Loucy (cell line): ENCODE data around the gene FLRT2.
A peak's percentile ranks its signal among the peaks of the same experiment; 100 is the strongest.

Experiments used
- H2AFZ ChIP-seq: fragments of 200-600 bp; sonication (generic); 2 replicates; pipeline ENCODE4 v1.6.0; 2016; ENCODE audit warnings: antibody characterized with exemption, mild to moderate bottlenecking, low read length, moderate library complexity
- H3F3A ChIP-seq: fragments of 200-600 bp; 2 replicates; pipeline ENCODE4 v1.6.0; 2016; ENCODE audit warnings: antibody characterized with exemption, low read depth, mild to moderate bottlenecking
- H3K27me3 ChIP-seq: fragments of 200-600 bp; sonication (generic); 2 replicates; pipeline ENCODE4 v1.6.1; 2014; ENCODE audit warnings: low read length, mild to moderate bottlenecking; ENCODE audit not compliant: insufficient read depth, poor library complexity, severe bottlenecking
- H3K36me3 ChIP-seq: fragments of 200-600 bp; sonication (generic); 2 replicates; pipeline ENCODE4 v1.6.1; 2016; ENCODE audit warnings: low read length; ENCODE audit not compliant: insufficient read depth
- H3K4me1 ChIP-seq: fragments of 200-600 bp; sonication (generic); 2 replicates; pipeline ENCODE4 v1.5.1; 2014; ENCODE audit warnings: low read length, mild to moderate bottlenecking; ENCODE audit not compliant: insufficient read depth, poor library complexity, severe bottlenecking
- H3K4me2 ChIP-seq: fragments of 200-600 bp; sonication (generic); 2 replicates; pipeline ENCODE4 v1.6.0; 2014; ENCODE audit warnings: antibody characterized with exemption, low read length, low read depth, mild to moderate bottlenecking; ENCODE audit not compliant: poor library complexity, severe bottlenecking
- H3K4me3 ChIP-seq: fragments of 200-600 bp; sonication (generic); 2 replicates; pipeline ENCODE4 v1.5.1; 2014; ENCODE audit warnings: low read length, mild to moderate bottlenecking, mixed read lengths; ENCODE audit not compliant: poor library complexity, severe bottlenecking
- H3K79me2 ChIP-seq: fragments of 200-600 bp; sonication (generic); 2 replicates; pipeline ENCODE4 v1.6.1; 2014; ENCODE audit warnings: low read length; ENCODE audit not compliant: insufficient read depth
- H3K9ac ChIP-seq: fragments of 200-600 bp; sonication (generic); 2 replicates; pipeline ENCODE4 v1.6.0; 2014; ENCODE audit warnings: mild to moderate bottlenecking, low read depth, low read length, moderate library complexity; ENCODE audit not compliant: poor library complexity, severe bottlenecking
- H3K9me2 ChIP-seq: fragments of 200-600 bp; sonication (generic); replicated peaks from 2 replicates; pipeline ENCODE4 v1.6.1; 2016; ENCODE audit warnings: low read depth, low read length, mixed read lengths
- H3K9me3 ChIP-seq: fragments of 200-600 bp; sonication (generic); 2 replicates; pipeline ENCODE4 v1.6.1; 2014; ENCODE audit warnings: mild to moderate bottlenecking, antibody characterized with exemption, low read length, low read depth; ENCODE audit not compliant: insufficient read depth
- H4K20me1 ChIP-seq: fragments of 200-600 bp; sonication (generic); 2 replicates; pipeline ENCODE4 v1.6.0; 2014; ENCODE audit warnings: antibody characterized with exemption, low read length, mild to moderate bottlenecking; ENCODE audit not compliant: insufficient read depth, poor library complexity, severe bottlenecking
- EZH2phosphoT487 ChIP-seq: fragments of 200-600 bp; IDR thresholded peaks from 2 replicates; pipeline ENCODE4 v1.6.1; 2018; ENCODE audit warnings: antibody characterized with exemption, mild to moderate bottlenecking, moderate library complexity, borderline replicate concordance
- TF ChIP-seq, protein P1 (sequence below): fragments of 200-600 bp; sonication (generic); conservative IDR thresholded peaks from 2 replicates; pipeline ENCODE4 v1.5.1; 2014; ENCODE audit warnings: mild to moderate bottlenecking, antibody characterized with exemption, low read length

The FLRT2 gene

DNA sequence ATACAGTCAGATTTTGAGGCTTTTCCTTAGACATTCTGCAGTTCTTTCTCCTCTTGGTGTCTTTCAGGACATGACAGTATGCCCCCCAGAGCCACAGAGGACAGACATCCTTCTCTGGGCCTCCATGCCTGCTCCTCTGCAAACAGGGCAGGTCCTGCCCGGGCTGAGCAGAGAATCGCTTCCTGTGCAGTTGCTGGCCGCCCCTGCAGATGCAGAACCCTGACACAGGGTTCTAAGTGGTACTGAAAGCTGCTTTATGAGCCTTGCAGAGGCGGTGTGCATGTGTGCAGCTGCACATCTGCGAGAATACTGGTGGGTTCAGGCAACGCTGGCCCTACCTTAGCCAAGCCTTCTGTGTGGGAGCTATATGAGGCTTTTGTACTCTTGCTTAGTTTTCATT lies 54.5 kb downstream of the FLRT2 start:
- no peaks in the 10 kb centered on the region for H3K27me3 ChIP-seq
- H2AFZ ChIP-seq, result peak overlapping the region; percentile 69
- no peaks in the 10 kb centered on the region for H3K9me3 ChIP-seq
- H3K9me2 ChIP-seq, result no peaks in the 10 kb centered on the region
- no peak overlapping the region for H3K4me2 ChIP-seq
- peaks cover 25% of the 10 kb centered on the region for H3K4me1 ChIP-seq
- H4K20me1 ChIP-seq, result no peaks in the 10 kb centered on the region
- no peak overlapping the region for H3K9ac ChIP-seq
- H3F3A ChIP-seq, result no peaks in the 10 kb centered on the region
- H3K4me3 ChIP-seq, result no peak overlapping the region
- no peak for TF ChIP-seq EZH2phosphoT487
- TF ChIP-seq, protein P1, sequence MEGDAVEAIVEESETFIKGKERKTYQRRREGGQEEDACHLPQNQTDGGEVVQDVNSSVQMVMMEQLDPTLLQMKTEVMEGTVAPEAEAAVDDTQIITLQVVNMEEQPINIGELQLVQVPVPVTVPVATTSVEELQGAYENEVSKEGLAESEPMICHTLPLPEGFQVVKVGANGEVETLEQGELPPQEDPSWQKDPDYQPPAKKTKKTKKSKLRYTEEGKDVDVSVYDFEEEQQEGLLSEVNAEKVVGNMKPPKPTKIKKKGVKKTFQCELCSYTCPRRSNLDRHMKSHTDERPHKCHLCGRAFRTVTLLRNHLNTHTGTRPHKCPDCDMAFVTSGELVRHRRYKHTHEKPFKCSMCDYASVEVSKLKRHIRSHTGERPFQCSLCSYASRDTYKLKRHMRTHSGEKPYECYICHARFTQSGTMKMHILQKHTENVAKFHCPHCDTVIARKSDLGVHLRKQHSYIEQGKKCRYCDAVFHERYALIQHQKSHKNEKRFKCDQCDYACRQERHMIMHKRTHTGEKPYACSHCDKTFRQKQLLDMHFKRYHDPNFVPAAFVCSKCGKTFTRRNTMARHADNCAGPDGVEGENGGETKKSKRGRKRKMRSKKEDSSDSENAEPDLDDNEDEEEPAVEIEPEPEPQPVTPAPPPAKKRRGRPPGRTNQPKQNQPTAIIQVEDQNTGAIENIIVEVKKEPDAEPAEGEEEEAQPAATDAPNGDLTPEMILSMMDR, result no peak
- no peaks in the 10 kb centered on the region for H3K79me2 ChIP-seq
- no peaks in the 10 kb centered on the region for H3K36me3 ChIP-seq

DNA sequence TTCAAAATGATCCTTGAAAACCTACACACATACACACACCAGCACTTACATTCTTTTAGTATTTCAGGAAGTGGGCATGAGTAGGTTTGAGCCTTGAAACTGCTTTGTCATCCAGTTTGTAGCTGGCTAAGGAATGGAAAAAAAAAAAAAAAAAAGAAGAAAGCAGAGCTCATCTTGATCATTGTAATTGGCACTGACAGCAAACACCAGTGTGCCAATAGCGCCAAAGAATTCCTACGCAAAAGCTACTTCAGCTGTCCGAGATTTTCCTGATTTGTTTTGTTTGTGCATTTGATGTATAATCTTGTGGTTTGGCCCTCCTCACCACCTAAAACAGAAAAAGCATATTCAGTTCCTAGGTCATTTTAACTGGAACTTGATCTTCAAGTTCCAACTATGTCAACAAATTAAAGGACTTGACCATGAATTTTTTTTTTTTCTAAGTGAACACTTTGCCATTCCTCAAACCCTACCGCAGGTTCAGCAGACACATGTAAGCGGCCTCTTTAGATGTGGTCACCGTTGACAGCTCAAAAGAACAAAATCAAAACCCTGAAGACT lies 57.3 kb downstream of the FLRT2 start:
- Histone ChIP-seq H2AFZ (no peak overlapping the region), H3K27me3 (no peaks in the 10 kb centered on the region), H3K4me1 (peaks cover 25% of the 10 kb centered on the region), H3K4me2 (peak overlapping the region; percentile 69), H3F3A (no peaks in the 10 kb centered on the region), H3K9ac (no peak overlapping the region), H3K79me2 (no peaks in the 10 kb centered on the region), H4K20me1 (no peaks in the 10 kb centered on the region), H3K9me3 (no peaks in the 10 kb centered on the region), H3K36me3 (no peaks in the 10 kb centered on the region), H3K4me3 (peak overlapping the region; percentile 59), H3K9me2 (no peaks in the 10 kb centered on the region)
- TF ChIP-seq, protein P1, result no peak
- no peak for TF ChIP-seq EZH2phosphoT487

DNA sequence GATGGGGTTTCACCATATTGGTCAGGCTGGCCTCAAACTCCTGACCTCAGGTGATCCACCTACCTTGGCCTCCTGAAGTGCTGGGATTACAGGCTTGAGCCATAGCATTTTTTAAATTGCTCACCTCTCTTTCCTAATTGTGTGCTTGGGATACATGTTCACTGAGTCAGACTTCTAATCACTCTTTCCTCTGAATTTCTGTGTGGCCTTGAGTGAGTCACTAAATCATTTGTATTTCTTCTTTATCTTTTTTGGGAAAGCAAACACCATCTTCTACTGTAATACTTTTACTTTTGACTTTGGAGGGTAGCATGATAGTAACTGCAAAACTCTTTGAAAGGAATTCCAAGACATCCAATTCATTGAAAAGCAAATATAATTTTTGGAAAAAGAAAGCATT lies 60.8 kb downstream of the FLRT2 start:
- Histone ChIP-seq H3K27me3 (no peaks in the 10 kb centered on the region), H2AFZ (no peak overlapping the region), H3K4me3 (no peak overlapping the region), H3K9ac (no peak overlapping the region), H3K4me2 (no peak overlapping the region), H3K4me1 (peaks cover 16% of the 10 kb centered on the region), H4K20me1 (no peaks in the 10 kb centered on the region), H3K79me2 (no peaks in the 10 kb centered on the region), H3K9me2 (no peaks in the 10 kb centered on the region), H3K36me3 (no peaks in the 10 kb centered on the region), H3F3A (no peaks in the 10 kb centered on the region), H3K9me3 (no peaks in the 10 kb centered on the region)
- TF ChIP-seq EZH2phosphoT487, result no peak
- TF ChIP-seq, protein P1, result no peak
